NCI-H128 (cell line): ENCODE results near the gene CDK16.

Experiments
- DNase-seq: peaks from one replicate; lab custom pipeline; 2025; ENCODE audit not compliant: unreplicated experiment; lab: John Stamatoyannopoulos, UW

The CDK16 gene

GRCh38 chrX:47218280-47218919, at the start of gene CDK16:
Gene CDK16 (plus strand): TSS chrX:47218681. CDS start chrX:47223558, 4,877 bp downstream.
- peak; percentile 67 for DNase-seq

- no peak for DNase-seq
Measured at GRCh38 chrX:47169273-47169672, 49.2 kb upstream of the CDK16 start.

- no peak for DNase-seq
Measured at GRCh38 chrX:47169726-47170515, 48.6 kb upstream of the CDK16 start.

GRCh38 chrX:47170861-47171692, 47.4 kb upstream of the CDK16 start:
- DNase-seq: no peak

GRCh38 chrX:47171996-47172395, 46.5 kb upstream of the CDK16 start:
- DNase-seq: no peak

- DNase-seq: no peak
Measured at GRCh38 chrX:47172549-47172948, 45.9 kb upstream of the CDK16 start.

GRCh38 chrX:47172971-47173792, 45.3 kb upstream of the CDK16 start:
- no peak for DNase-seq

GRCh38 chrX:47174376-47174775, 44.1 kb upstream of the CDK16 start:
- no peak for DNase-seq

- DNase-seq: no peak
Measured at GRCh38 chrX:47174846-47175587, 43.5 kb upstream of the CDK16 start.

- no peak for DNase-seq
Measured at GRCh38 chrX:47175588-47175980, 42.9 kb upstream of the CDK16 start.

- DNase-seq: no peak
Measured at GRCh38 chrX:47176101-47176740, 42.3 kb upstream of the CDK16 start.

- DNase-seq: no peak
Measured at GRCh38 chrX:47177079-47177478, 41.4 kb upstream of the CDK16 start.

- no peak for DNase-seq
Measured at GRCh38 chrX:47178337-47178736, 40.1 kb upstream of the CDK16 start.

- DNase-seq: no peak
Measured at GRCh38 chrX:47179221-47179927, 39.1 kb upstream of the CDK16 start.

- no peak for DNase-seq
Measured at GRCh38 chrX:47179928-47180255, 38.6 kb upstream of the CDK16 start.

- DNase-seq: no peak
Measured at GRCh38 chrX:47180346-47180745, 38.1 kb upstream of the CDK16 start.

- DNase-seq: no peak
Measured at GRCh38 chrX:47181301-47181700, 37.2 kb upstream of the CDK16 start.

- DNase-seq: no peak
Measured at GRCh38 chrX:47182106-47182700, 36.3 kb upstream of the CDK16 start.

GRCh38 chrX:47184486-47184885, 34.0 kb upstream of the CDK16 start:
- no peak for DNase-seq
